Neural cell (in vitro differentiated cells): ENCODE measurements around the gene UPB1. TPM values are rescaled to one million over a fixed set of nuclear protein-coding genes. Genes with fewer than 3 reads are reported as not detected.

ENCODE experiments used
- H2AFZ ChIP-seq: fragments of 200-600, 300-800 bp; sonication (generic), shearing (Covaris generic); 2 replicates; pipeline ENCODE4 v1.6.0; 2014; ENCODE audit warnings: low read depth, mild to moderate bottlenecking, antibody characterized with exemption, low read length, moderate library complexity
- H3F3A ChIP-seq: fragments of 200-600 bp; shearing (Covaris generic); 2 replicates; pipeline ENCODE4 v1.6.1; 2016; ENCODE audit warnings: mild to moderate bottlenecking, moderate library complexity, mixed read lengths, antibody characterized with exemption, low read length; ENCODE audit not compliant: insufficient read depth, poor library complexity, severe bottlenecking
- H3K27ac ChIP-seq: fragments of 200-600, 300-800 bp; sonication (generic), shearing (Covaris generic); 2 replicates; pipeline ENCODE4 v1.5.1; 2014; ENCODE audit warnings: mild to moderate bottlenecking, low read length, moderate library complexity
- H3K27me3 ChIP-seq: fragments of 300-800, 200-600 bp; sonication (generic), shearing (Covaris generic); 2 replicates; pipeline ENCODE4 v1.6.0; 2014; ENCODE audit warnings: mild to moderate bottlenecking, low read depth, low read length, moderate library complexity; ENCODE audit not compliant: insufficient read depth
- H3K36me3 ChIP-seq: fragments of 300-800, 200-600 bp; sonication (generic), shearing (Covaris generic); 2 replicates; pipeline ENCODE4 v1.5.1; 2014; ENCODE audit warnings: mild to moderate bottlenecking, antibody characterized with exemption, low read length, moderate library complexity; ENCODE audit not compliant: insufficient read depth
- H3K4me2 ChIP-seq: fragments of 300-800, 200-600 bp; sonication (generic), shearing (Covaris generic); 2 replicates; pipeline ENCODE4 v1.6.0; 2014; ENCODE audit warnings: mild to moderate bottlenecking, low read length
- H3K4me3 ChIP-seq: fragments of 300-800, 200-600 bp; sonication (generic), shearing (Covaris generic); 2 replicates; pipeline ENCODE4 v1.5.1; 2014; ENCODE audit warnings: mild to moderate bottlenecking, low read length, moderate library complexity
- H3K79me2 ChIP-seq: fragments of 200-600 bp; shearing (Covaris generic); replicated peaks from 2 replicates; pipeline ENCODE4 v1.6.0; 2014; ENCODE audit warnings: mild to moderate bottlenecking, low read length, moderate library complexity; ENCODE audit not compliant: insufficient read depth
- H3K9ac ChIP-seq: fragments of 300-800, 200-600 bp; sonication (generic), shearing (Covaris generic); 2 replicates; pipeline ENCODE4 v1.6.1; 2016; ENCODE audit warnings: mild to moderate bottlenecking, low read length, mixed read lengths
- H3K9me2 ChIP-seq: fragments of 200-600 bp; shearing (Covaris generic); 2 replicates; pipeline ENCODE4 v1.6.1; 2016; ENCODE audit warnings: mild to moderate bottlenecking, low read length, mixed read lengths; ENCODE audit not compliant: insufficient read depth
- H3K9me3 ChIP-seq: fragments of 200-600, 300-800 bp; sonication (generic), shearing (Covaris generic); 2 replicates; pipeline ENCODE4 v1.6.1; 2016; ENCODE audit warnings: mild to moderate bottlenecking, mixed run types, low read length, moderate library complexity, mixed read lengths
- H4K20me1 ChIP-seq: fragments of 200-600 bp; shearing (Covaris generic); 2 replicates; pipeline ENCODE4 v1.6.1; 2016; ENCODE audit warnings: mild to moderate bottlenecking, mixed run types; ENCODE audit not compliant: insufficient read depth
- EP300 ChIP-seq: fragments of 450-650 bp; conservative IDR thresholded peaks from 2 replicates; pipeline ENCODE4 v1.6.1; 2014; ENCODE audit warnings: antibody characterized with exemption, mild to moderate bottlenecking, moderate library complexity; ENCODE audit not compliant: poor library complexity, severe bottlenecking
- EZH2 ChIP-seq: fragments of 200-600, 300-800 bp; shearing (Covaris generic), sonication (generic); IDR thresholded peaks from 2 replicates; pipeline ENCODE4 v1.6.1; 2014; ENCODE audit warnings: antibody characterized with exemption, low read length, borderline replicate concordance, mild to moderate bottlenecking; ENCODE audit not compliant: insufficient read depth, poor library complexity, severe bottlenecking
- MXI1 ChIP-seq: fragments of 450-650 bp; conservative IDR thresholded peaks from 2 replicates; pipeline ENCODE4 v1.6.1; 2014; ENCODE audit warnings: antibody characterized with exemption, mild to moderate bottlenecking; ENCODE audit not compliant: poor library complexity, severe bottlenecking
- POLR2AphosphoS5 ChIP-seq: IDR thresholded peaks from 2 replicates; pipeline ENCODE4 v1.6.1; 2012
- RAD21 ChIP-seq: fragments of 450-650 bp; conservative IDR thresholded peaks from 2 replicates; pipeline ENCODE4 v1.6.1; 2014; ENCODE audit warnings: antibody characterized with exemption, mild to moderate bottlenecking, moderate library complexity
- REST ChIP-seq: IDR thresholded peaks from 2 replicates; pipeline ENCODE4 v1.6.1; 2012; ENCODE audit warnings: borderline replicate concordance
- SMC3 ChIP-seq: fragments of 450-650 bp; conservative IDR thresholded peaks from 2 replicates; pipeline ENCODE4 v1.6.1; 2014; ENCODE audit warnings: antibody characterized with exemption, mild to moderate bottlenecking, moderate library complexity; ENCODE audit not compliant: poor library complexity
- TAF1 ChIP-seq: IDR thresholded peaks from 2 replicates; pipeline ENCODE4 v1.6.1; 2012; ENCODE audit warnings: low read depth
- polyA plus RNA-seq: library from polyadenylated mRNA; depleted of rRNA; stranded (reverse); fragments of >200 nt; gene quantifications from 2 replicates; pipeline ENCODE4 v1.2.3, GENCODE V29; 2014
- TF ChIP-seq, protein P1 (sequence below): fragments of 450-650 bp; IDR thresholded peaks from 2 replicates; pipeline ENCODE4 v1.5.1; 2014; ENCODE audit warnings: antibody characterized with exemption, mild to moderate bottlenecking, moderate library complexity; ENCODE audit not compliant: poor library complexity, severe bottlenecking

The UPB1 gene
- polyA plus RNA-seq, 1 donor from 2014 or later, result 0.12 TPM

- H3K27me3 ChIP-seq, result no peaks in the 10 kb centered on the region
- H3K36me3 ChIP-seq, result no peaks in the 10 kb centered on the region
- H3K9me3 ChIP-seq, result no peaks in the 10 kb centered on the region
- no peak overlapping the region for H2AFZ ChIP-seq
- TF ChIP-seq POLR2AphosphoS5 (no peak), EP300 (no peak), TAF1 (no peak), SMC3 (no peak), EZH2 (no peak), RAD21 (no peak), REST (no peak), MXI1 (no peak)
- TF ChIP-seq, protein P1, sequence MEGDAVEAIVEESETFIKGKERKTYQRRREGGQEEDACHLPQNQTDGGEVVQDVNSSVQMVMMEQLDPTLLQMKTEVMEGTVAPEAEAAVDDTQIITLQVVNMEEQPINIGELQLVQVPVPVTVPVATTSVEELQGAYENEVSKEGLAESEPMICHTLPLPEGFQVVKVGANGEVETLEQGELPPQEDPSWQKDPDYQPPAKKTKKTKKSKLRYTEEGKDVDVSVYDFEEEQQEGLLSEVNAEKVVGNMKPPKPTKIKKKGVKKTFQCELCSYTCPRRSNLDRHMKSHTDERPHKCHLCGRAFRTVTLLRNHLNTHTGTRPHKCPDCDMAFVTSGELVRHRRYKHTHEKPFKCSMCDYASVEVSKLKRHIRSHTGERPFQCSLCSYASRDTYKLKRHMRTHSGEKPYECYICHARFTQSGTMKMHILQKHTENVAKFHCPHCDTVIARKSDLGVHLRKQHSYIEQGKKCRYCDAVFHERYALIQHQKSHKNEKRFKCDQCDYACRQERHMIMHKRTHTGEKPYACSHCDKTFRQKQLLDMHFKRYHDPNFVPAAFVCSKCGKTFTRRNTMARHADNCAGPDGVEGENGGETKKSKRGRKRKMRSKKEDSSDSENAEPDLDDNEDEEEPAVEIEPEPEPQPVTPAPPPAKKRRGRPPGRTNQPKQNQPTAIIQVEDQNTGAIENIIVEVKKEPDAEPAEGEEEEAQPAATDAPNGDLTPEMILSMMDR, result no peak
- H3K27ac ChIP-seq, result no peak overlapping the region
- no peaks in the 10 kb centered on the region for H3K9me2 ChIP-seq
- no peaks in the 10 kb centered on the region for H3F3A ChIP-seq
- no peak overlapping the region for H3K4me2 ChIP-seq
- H3K79me2 ChIP-seq, result no peaks in the 10 kb centered on the region
- no peak overlapping the region for H3K4me3 ChIP-seq
- H3K9ac ChIP-seq, result no peak overlapping the region
- no peaks in the 10 kb centered on the region for H4K20me1 ChIP-seq
Observed at GRCh38 chr22:24459911-24460310, 35.2 kb upstream of the UPB1 start.

- Histone ChIP-seq H3K27ac (no peak overlapping the region), H3K4me2 (no peak overlapping the region)
Observed at GRCh38 chr22:24460418-24461089, 34.6 kb upstream of the UPB1 start.

More at GRCh38 chr22:24460418-24461089, 34.6 kb upstream of the UPB1 start:
- H2AFZ ChIP-seq, result no peak overlapping the region
- H3K79me2 ChIP-seq, result no peaks in the 10 kb centered on the region
- no peaks in the 10 kb centered on the region for H4K20me1 ChIP-seq
- no peaks in the 10 kb centered on the region for H3K36me3 ChIP-seq
- no peaks in the 10 kb centered on the region for H3K9me2 ChIP-seq
- TF ChIP-seq TAF1 (no peak), POLR2AphosphoS5 (no peak), REST (no peak), RAD21 (no peak), MXI1 (no peak), SMC3 (no peak)
- TF ChIP-seq, protein P1, result no peak
- no peaks in the 10 kb centered on the region for H3K27me3 ChIP-seq
- H3K9ac ChIP-seq, result no peak overlapping the region
- H3K9me3 ChIP-seq, result no peaks in the 10 kb centered on the region
- no peak overlapping the region for H3K4me3 ChIP-seq
- H3F3A ChIP-seq, result no peaks in the 10 kb centered on the region
